Coronary artery (tissue), 2 donors: Measurements from ENCODE around the gene NAA40.
A peak's percentile ranks its signal among the peaks of the same experiment; 100 is the strongest.

Source experiments
- DNase-seq: peaks from one replicate; pipeline ENCODE4 v3.0.0-alpha.2; 2017; ENCODE audit warnings: low spot score
- H3K27ac ChIP-seq, 2 donors: fragments of 200-600 bp; sonication (generic); one replicate each; pipeline ENCODE4 v1.5.1; 2016 to 2019
- H3K4me3 ChIP-seq: fragments of 200-600 bp; sonication (generic); 2 replicates; pipeline ENCODE4 v1.5.1; 2016; ENCODE audit warnings: mild to moderate bottlenecking, moderate library complexity
- TF ChIP-seq, protein P1 (sequence below): fragments of 200-600 bp; sonication (generic); IDR thresholded peaks from one replicate; pipeline ENCODE4 v1.5.1; 2019; ENCODE audit warnings: antibody characterized with exemption

The NAA40 gene

GRCh38 chr11:63922673-63923192, 16.1 kb upstream of the NAA40 start:
- Histone ChIP-seq H3K27ac (no peak overlapping the region), H3K4me3 (no peak overlapping the region)
- no peak for DNase-seq
- TF ChIP-seq, protein P1, sequence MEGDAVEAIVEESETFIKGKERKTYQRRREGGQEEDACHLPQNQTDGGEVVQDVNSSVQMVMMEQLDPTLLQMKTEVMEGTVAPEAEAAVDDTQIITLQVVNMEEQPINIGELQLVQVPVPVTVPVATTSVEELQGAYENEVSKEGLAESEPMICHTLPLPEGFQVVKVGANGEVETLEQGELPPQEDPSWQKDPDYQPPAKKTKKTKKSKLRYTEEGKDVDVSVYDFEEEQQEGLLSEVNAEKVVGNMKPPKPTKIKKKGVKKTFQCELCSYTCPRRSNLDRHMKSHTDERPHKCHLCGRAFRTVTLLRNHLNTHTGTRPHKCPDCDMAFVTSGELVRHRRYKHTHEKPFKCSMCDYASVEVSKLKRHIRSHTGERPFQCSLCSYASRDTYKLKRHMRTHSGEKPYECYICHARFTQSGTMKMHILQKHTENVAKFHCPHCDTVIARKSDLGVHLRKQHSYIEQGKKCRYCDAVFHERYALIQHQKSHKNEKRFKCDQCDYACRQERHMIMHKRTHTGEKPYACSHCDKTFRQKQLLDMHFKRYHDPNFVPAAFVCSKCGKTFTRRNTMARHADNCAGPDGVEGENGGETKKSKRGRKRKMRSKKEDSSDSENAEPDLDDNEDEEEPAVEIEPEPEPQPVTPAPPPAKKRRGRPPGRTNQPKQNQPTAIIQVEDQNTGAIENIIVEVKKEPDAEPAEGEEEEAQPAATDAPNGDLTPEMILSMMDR: no peak

DNA sequence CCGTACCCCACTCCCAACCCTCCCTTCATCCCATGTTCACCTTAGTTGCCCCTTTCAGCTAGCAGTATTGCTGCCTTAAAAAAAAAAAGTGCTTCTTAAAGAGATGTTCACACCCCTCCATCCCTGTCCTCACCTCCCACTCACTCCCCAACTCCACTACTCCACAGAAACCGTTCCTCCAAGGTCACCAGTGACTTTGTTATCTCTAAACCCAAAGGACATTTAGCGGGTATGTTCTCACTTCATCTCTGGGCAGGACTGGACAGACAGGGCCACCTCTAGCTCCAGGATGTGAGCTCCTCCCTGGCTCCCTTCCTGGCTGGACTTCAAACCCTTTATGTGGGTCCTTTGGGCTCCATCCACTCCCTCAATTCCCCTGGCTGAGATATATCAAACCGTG, 15.5 kb upstream of the NAA40 start:
- Histone ChIP-seq H3K27ac (no peak overlapping the region), H3K4me3 (no peak overlapping the region)
- no peak for DNase-seq
- TF ChIP-seq, protein P1: no peak

- DNase-seq: no peak
- TF ChIP-seq, protein P1: no peak
- no peak overlapping the region for H3K27ac ChIP-seq
- H3K4me3 ChIP-seq: no peak overlapping the region
Observed at GRCh38 chr11:63929616-63930015, 9.2 kb upstream of the NAA40 start.

- no peak overlapping the region for H3K27ac ChIP-seq
- TF ChIP-seq, protein P1: no peak
- DNase-seq: no peak
- H3K4me3 ChIP-seq: no peak overlapping the region
Observed at GRCh38 chr11:63931045-63931444, 7.8 kb upstream of the NAA40 start.

GRCh38 chr11:63931876-63932275, 6.9 kb upstream of the NAA40 start:
- H3K27ac ChIP-seq: no peak overlapping the region
- TF ChIP-seq, protein P1: no peak
- no peak for DNase-seq
- no peak overlapping the region for H3K4me3 ChIP-seq

GRCh38 chr11:63933459-63933858, 5.3 kb upstream of the NAA40 start:
- DNase-seq: no peak
- TF ChIP-seq, protein P1: no peak
- no peak overlapping the region for H3K4me3 ChIP-seq
- no peak overlapping the region for H3K27ac ChIP-seq

DNA sequence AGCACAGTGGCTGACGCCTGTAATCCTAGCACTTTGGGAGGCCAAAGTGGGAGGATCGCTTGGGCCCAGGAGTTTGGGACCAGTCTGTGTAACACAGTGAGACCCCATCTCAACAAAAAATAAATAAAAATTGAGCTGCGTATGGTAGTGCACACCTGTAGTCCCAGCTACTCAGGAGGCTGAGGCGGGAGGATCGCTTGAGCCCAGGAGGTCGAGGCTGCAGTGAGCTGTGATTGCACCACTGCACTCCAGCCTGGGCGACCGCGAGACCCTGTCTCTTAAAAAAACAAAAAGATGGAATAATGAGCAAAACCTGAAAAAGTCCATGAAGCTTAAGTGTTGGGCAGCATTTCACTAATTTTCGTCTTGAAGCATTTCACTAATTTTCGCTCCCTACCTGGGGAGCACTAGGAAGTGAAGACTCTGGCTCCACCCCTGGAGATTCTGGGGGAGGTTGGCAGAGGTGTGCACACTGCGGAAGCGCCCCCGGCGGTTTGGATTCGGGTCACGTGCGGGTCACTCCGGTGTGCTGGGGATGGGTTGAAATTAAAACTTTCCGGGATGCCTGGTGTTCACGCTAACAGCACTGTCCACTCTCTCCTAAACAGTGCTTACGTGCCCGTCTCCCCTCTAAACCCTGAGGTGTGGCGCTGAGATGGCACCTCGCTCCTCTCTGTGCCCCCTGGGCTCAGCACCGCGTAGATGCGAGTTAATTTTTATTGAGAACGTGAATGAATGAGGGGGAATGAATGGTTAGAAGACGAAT, 906 bp upstream of the NAA40 start:
- TF ChIP-seq, protein P1: no peak
- DNase-seq: no peak
- Histone ChIP-seq H3K4me3 (peak overlapping the region; percentile 91), H3K27ac (peak overlapping the region; percentile 38 to 86)
